ENCODE data around the gene RUNX3.

RUNX3 gene

GRCh38 chr1:24888061-24888970, 41.8 kb downstream of the RUNX3 start:
- no peak for DNase-seq (ENCODE audit: low read depth, low spot score)

- no peak for DNase-seq (ENCODE audit: low read depth, low spot score)
Observed at GRCh38 chr1:24886241-24886640, 43.8 kb downstream of the RUNX3 start.

GRCh38 chr1:24884751-24885150, 45.3 kb downstream of the RUNX3 start:
- DNase-seq (ENCODE audit: low read depth, low spot score) = no peak

GRCh38 chr1:24881034-24881433, 49.0 kb downstream of the RUNX3 start:
- no peak for DNase-seq (ENCODE audit: low read depth, low spot score)

GRCh38 chr1:24878775-24879742, 51.0 kb downstream of the RUNX3 start:
- no peak for DNase-seq (ENCODE audit: low read depth, low spot score)

- DNase-seq (ENCODE audit: low read depth, low spot score) = no peak
Observed at GRCh38 chr1:24878045-24878444, 52.0 kb downstream of the RUNX3 start.

GRCh38 chr1:24875991-24876506, 54.0 kb downstream of the RUNX3 start:
- DNase-seq (ENCODE audit: low read depth, low spot score) = no peak

- no peak for DNase-seq (ENCODE audit: low read depth, low spot score)
Observed at GRCh38 chr1:24875257-24875656, 54.8 kb downstream of the RUNX3 start.

GRCh38 chr1:24874611-24875234, 55.4 kb downstream of the RUNX3 start:
- no peak for DNase-seq (ENCODE audit: low read depth, low spot score)

- DNase-seq (ENCODE audit: low read depth, low spot score) = no peak
Observed at GRCh38 chr1:24874056-24874455, 56.0 kb downstream of the RUNX3 start.

GRCh38 chr1:24873148-24873547, 56.9 kb downstream of the RUNX3 start:
- DNase-seq (ENCODE audit: low read depth, low spot score) = no peak

GRCh38 chr1:24872061-24872850, 57.8 kb downstream of the RUNX3 start:
- DNase-seq (ENCODE audit: low read depth, low spot score) = no peak

GRCh38 chr1:24871306-24871901, 58.7 kb downstream of the RUNX3 start:
- DNase-seq (ENCODE audit: low read depth, low spot score) = no peak

GRCh38 chr1:24870551-24871195, 59.4 kb downstream of the RUNX3 start:
- DNase-seq (ENCODE audit: low read depth, low spot score) = no peak

- DNase-seq (ENCODE audit: low read depth, low spot score) = no peak
Observed at GRCh38 chr1:24868016-24868875, 61.8 kb downstream of the RUNX3 start.

GRCh38 chr1:24867084-24867870, 62.8 kb downstream of the RUNX3 start:
- DNase-seq (ENCODE audit: low read depth, low spot score) = no peak

GRCh38 chr1:24866211-24867083, 63.6 kb downstream of the RUNX3 start:
- no peak for DNase-seq (ENCODE audit: low read depth, low spot score)
